SK-N-SH (cell line): ENCODE data around the gene DIRAS2. TPM values are rescaled to one million over a fixed set of nuclear protein-coding genes. Genes with fewer than 3 reads are reported as not detected.

Experiments
- CTCF ChIA-PET: fragments of 300-600, 350-600 bp; formaldehyde crosslinking; extraction: SDS; loops from one replicate; lab custom pipeline; 2021; lab: Yijun Ruan, JAX
- POLR2A ChIA-PET: fragments of 350-600 bp; sonication (Branson Sonifier 250); formaldehyde crosslinking; extraction: SDS; loops from one replicate; lab custom pipeline; 2020; ENCODE audit warnings: antibody characterized with exemption, inconsistent platforms; lab: Yijun Ruan, JAX
- DNase-seq: peaks from one replicate; pipeline ENCODE4 v3.0.0; 2012
- H2AFZ ChIP-seq: fragments of 200-600 bp; sonication (generic); 2 replicates; pipeline ENCODE4 v1.8.1; 2016; ENCODE audit warnings: antibody characterized with exemption, mild to moderate bottlenecking, low read depth
- H3F3A ChIP-seq: fragments of 200-600 bp; sonication (generic); replicated peaks from 2 replicates; pipeline ENCODE3; 2016; ENCODE audit warnings: antibody characterized with exemption, mild to moderate bottlenecking; ENCODE audit not compliant: insufficient read depth
- H3K27ac ChIP-seq, 2 experiments: fragments of 200-500 bp in 1 of 2; fragments of 200-600 bp in 1 of 2; sonication (Bioruptor generic) in 1 of 2; sonication (generic), shearing (Covaris generic) in 1 of 2; 2 replicates each; pipeline versions ENCODE4 v1.5.1 to v1.6.1; 2014 to 2016; ENCODE audit warnings: low read depth in 2 of 2, inconsistent platforms in 1 of 2, low read length in 1 of 2, mild to moderate bottlenecking in 1 of 2, mixed read lengths in 1 of 2
- H3K27me3 ChIP-seq: fragments of 200-600 bp; sonication (generic), shearing (Covaris generic); 2 replicates; pipeline ENCODE4 v1.6.1; 2016; ENCODE audit warnings: mixed run types; ENCODE audit not compliant: insufficient read depth
- H3K36me3 ChIP-seq, 2 experiments: fragments of 200-500 bp in 1 of 2; fragments of 200-600 bp in 1 of 2; sonication (Bioruptor generic) in 1 of 2; sonication (generic) in 1 of 2; replicated peaks in 1 of 2; 2 replicates each; pipeline versions ENCODE3 to v1.5.1; 2014 to 2016; ENCODE audit warnings: low read length in 1 of 2, mild to moderate bottlenecking in 1 of 2; ENCODE audit not compliant: insufficient read depth in 2 of 2, control insufficient read depth in 1 of 2
- H3K4me1 ChIP-seq, 2 experiments: fragments of 200-500 bp in 1 of 2; fragments of 200-600 bp in 1 of 2; sonication (Bioruptor generic) in 1 of 2; sonication (generic), shearing (Covaris generic) in 1 of 2; 2 replicates each; pipeline versions ENCODE4 v1.5.1 to v1.6.1; 2014 to 2016; ENCODE audit warnings: low read depth in 1 of 2, low read length in 1 of 2, mixed run types in 1 of 2; ENCODE audit not compliant: insufficient read depth in 2 of 2, control insufficient read depth in 1 of 2
- H3K4me2 ChIP-seq: fragments of 200-600 bp; sonication (generic), shearing (Covaris generic); 2 replicates; pipeline ENCODE4 v1.6.1; 2017; ENCODE audit warnings: mixed run types
- H3K4me3 ChIP-seq, 2 experiments: fragments of 200-500 bp in 1 of 2; fragments of 200-600 bp in 1 of 2; sonication (Bioruptor generic) in 1 of 2; sonication (generic), shearing (Covaris generic) in 1 of 2; 2 replicates each; pipeline versions ENCODE4 v1.5.1 to v1.8.1; 2014 to 2016; ENCODE audit warnings: low read depth in 2 of 2, inconsistent platforms in 1 of 2, low read length in 1 of 2, mild to moderate bottlenecking in 1 of 2, mixed read lengths in 1 of 2, moderate library complexity in 1 of 2
- H3K79me2 ChIP-seq: fragments of 200-600 bp; sonication (generic); 2 replicates; pipeline ENCODE4 v1.8.1; 2017; ENCODE audit warnings: mild to moderate bottlenecking; ENCODE audit not compliant: insufficient read depth
- H3K9ac ChIP-seq: fragments of 200-600 bp; sonication (generic); 2 replicates; pipeline ENCODE4 v1.6.1; 2017; ENCODE audit warnings: mixed run types
- H3K9me2 ChIP-seq: fragments of 200-600 bp; sonication (generic); 2 replicates; pipeline ENCODE4 v1.6.1; 2017; ENCODE audit warnings: mixed run types
- H3K9me3 ChIP-seq: fragments of 200-600 bp; sonication (generic); 2 replicates; pipeline ENCODE4 v1.6.1; 2017; ENCODE audit warnings: mixed run types, mild to moderate bottlenecking, moderate library complexity
- H4K20me1 ChIP-seq: fragments of 200-600 bp; sonication (generic); 2 replicates; pipeline ENCODE4 v1.6.1; 2017; ENCODE audit warnings: mild to moderate bottlenecking, mixed run types; ENCODE audit not compliant: insufficient read depth
- CHD2 ChIP-seq: fragments of 150-350 bp; IDR thresholded peaks from 2 replicates; pipeline ENCODE4 v1.6.1; 2018; ENCODE audit warnings: low read length; ENCODE audit not compliant: partially characterized antibody
- EP300 ChIP-seq, 2 experiments: IDR thresholded peaks; 2 replicates each; pipeline versions ENCODE4 v1.4.0 to v1.6.1; 2012; ENCODE audit warnings: borderline replicate concordance in 1 of 2, low read depth in 1 of 2, low read length in 1 of 2
- FOXM1 ChIP-seq: IDR thresholded peaks from 2 replicates; pipeline ENCODE4 v1.4.0; 2012; ENCODE audit warnings: low read depth, mild to moderate bottlenecking
- JUND ChIP-seq: IDR thresholded peaks from 2 replicates; pipeline ENCODE4 v1.4.0; 2012
- MEF2A ChIP-seq: IDR thresholded peaks from 2 replicates; pipeline ENCODE4 v1.4.0; 2012; ENCODE audit warnings: low read depth, borderline replicate concordance
- NRF1 ChIP-seq: IDR thresholded peaks from 2 replicates; pipeline ENCODE4 v1.6.1; 2012; ENCODE audit warnings: low read depth, mild to moderate bottlenecking, low read length
- POLR2AphosphoS5 ChIP-seq: IDR thresholded peaks from 2 replicates; pipeline ENCODE4 v1.6.1; 2012; ENCODE audit warnings: low read depth, low read length
- RXRA ChIP-seq: IDR thresholded peaks from 2 replicates; pipeline ENCODE4 v1.4.0; 2012; ENCODE audit warnings: low read depth, mild to moderate bottlenecking, borderline replicate concordance
- SIN3A ChIP-seq: IDR thresholded peaks from 2 replicates; pipeline ENCODE4 v1.6.1; 2012; ENCODE audit warnings: low read depth, mild to moderate bottlenecking, low read length, moderate library complexity, borderline replicate concordance
- TAF1 ChIP-seq: IDR thresholded peaks from 2 replicates; pipeline ENCODE4 v1.6.1; 2012; ENCODE audit warnings: low read depth, mild to moderate bottlenecking, low read length, moderate library complexity, borderline replicate concordance
- TEAD4 ChIP-seq: IDR thresholded peaks from 2 replicates; pipeline ENCODE4 v1.4.0; 2012; ENCODE audit warnings: mild to moderate bottlenecking, borderline replicate concordance; ENCODE audit not compliant: insufficient read depth
- WGBS: methylation state at CpG from one replicate; pipeline ENCODE4 v1.1.6; 2017; ENCODE audit warnings: low lambda C conversion rate; 5-methylcytosine and 5-hydroxymethylcytosine counted together
- polyA plus RNA-seq, 3 experiments: library from polyadenylated mRNA; depleted of rRNA; stranded (reverse); fragments of >200 nt; gene quantifications; 2 replicates each; pipeline ENCODE4 v1.2.3, GENCODE V29; 2012
- TF ChIP-seq, protein P1 (sequence below): IDR thresholded peaks from 2 replicates; pipeline ENCODE4 v1.6.1; 2012; ENCODE audit warnings: mild to moderate bottlenecking, low read depth, low read length, moderate library complexity
- TF ChIP-seq, protein P2 (sequence below): IDR thresholded peaks from 2 replicates; pipeline ENCODE4 v1.4.0; 2012; ENCODE audit warnings: low read depth
- TF ChIP-seq, protein P3 (sequence below): IDR thresholded peaks from 2 replicates; pipeline ENCODE4 v1.4.0; 2012; ENCODE audit warnings: low read depth, borderline replicate concordance

Gene DIRAS2
- polyA plus RNA-seq, 1 of the 3 experiments (the other 2 are of a cell fraction), result not detected

DNA sequence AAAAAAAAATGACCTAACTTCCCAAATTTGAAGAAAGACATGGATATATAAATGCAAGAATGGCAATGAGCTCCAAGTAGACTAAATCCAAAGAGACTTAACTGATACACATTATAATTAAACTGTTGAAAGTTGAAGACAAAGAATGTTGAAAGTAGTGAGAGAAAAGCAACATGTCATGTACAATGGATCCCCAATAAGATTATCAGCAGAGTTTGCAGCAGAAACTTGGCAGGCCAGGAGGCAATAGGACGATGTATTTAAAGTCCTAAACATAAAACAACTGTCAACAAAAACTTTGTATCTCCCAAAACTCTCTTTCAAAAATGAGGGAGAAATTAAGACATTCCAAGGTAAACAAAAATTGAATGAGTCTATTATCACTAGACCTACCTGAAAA is 8.6 kb upstream of the DIRAS2 start:
- Histone ChIP-seq H3K36me3 (no peaks in the 10 kb centered on the region), H4K20me1 (no peaks in the 10 kb centered on the region), H3K9me3 (peaks cover 5% of the 10 kb centered on the region; the same call in 1 of the 2 replicates), H2AFZ (no peak overlapping the region), H3K27ac (no peak overlapping the region), H3K27me3 (no peaks in the 10 kb centered on the region), H3K9me2 (no peaks in the 10 kb centered on the region), H3F3A (no peaks in the 10 kb centered on the region), H3K9ac (no peak overlapping the region), H3K4me2 (no peak overlapping the region), H3K4me1 (no peaks in the 10 kb centered on the region), H3K79me2 (no peaks in the 10 kb centered on the region), H3K4me3 (no peak overlapping the region)
- ChIA-PET POLR2A (no interaction called here), CTCF (no interaction called here)
- no peak for TF ChIP-seq MEF2A
- TF ChIP-seq, protein P1, sequence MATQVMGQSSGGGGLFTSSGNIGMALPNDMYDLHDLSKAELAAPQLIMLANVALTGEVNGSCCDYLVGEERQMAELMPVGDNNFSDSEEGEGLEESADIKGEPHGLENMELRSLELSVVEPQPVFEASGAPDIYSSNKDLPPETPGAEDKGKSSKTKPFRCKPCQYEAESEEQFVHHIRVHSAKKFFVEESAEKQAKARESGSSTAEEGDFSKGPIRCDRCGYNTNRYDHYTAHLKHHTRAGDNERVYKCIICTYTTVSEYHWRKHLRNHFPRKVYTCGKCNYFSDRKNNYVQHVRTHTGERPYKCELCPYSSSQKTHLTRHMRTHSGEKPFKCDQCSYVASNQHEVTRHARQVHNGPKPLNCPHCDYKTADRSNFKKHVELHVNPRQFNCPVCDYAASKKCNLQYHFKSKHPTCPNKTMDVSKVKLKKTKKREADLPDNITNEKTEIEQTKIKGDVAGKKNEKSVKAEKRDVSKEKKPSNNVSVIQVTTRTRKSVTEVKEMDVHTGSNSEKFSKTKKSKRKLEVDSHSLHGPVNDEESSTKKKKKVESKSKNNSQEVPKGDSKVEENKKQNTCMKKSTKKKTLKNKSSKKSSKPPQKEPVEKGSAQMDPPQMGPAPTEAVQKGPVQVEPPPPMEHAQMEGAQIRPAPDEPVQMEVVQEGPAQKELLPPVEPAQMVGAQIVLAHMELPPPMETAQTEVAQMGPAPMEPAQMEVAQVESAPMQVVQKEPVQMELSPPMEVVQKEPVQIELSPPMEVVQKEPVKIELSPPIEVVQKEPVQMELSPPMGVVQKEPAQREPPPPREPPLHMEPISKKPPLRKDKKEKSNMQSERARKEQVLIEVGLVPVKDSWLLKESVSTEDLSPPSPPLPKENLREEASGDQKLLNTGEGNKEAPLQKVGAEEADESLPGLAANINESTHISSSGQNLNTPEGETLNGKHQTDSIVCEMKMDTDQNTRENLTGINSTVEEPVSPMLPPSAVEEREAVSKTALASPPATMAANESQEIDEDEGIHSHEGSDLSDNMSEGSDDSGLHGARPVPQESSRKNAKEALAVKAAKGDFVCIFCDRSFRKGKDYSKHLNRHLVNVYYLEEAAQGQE, result no peak
- TF ChIP-seq, protein P2, sequence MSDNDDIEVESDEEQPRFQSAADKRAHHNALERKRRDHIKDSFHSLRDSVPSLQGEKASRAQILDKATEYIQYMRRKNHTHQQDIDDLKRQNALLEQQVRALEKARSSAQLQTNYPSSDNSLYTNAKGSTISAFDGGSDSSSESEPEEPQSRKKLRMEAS, result no peak
- no peak for TF ChIP-seq NRF1
- no peak for TF ChIP-seq JUND
- no peak for TF ChIP-seq FOXM1
- no peak for TF ChIP-seq SIN3A
- TF ChIP-seq POLR2AphosphoS5, result no peak
- no peak for TF ChIP-seq EP300 (IDR thresholded peaks at IDR 0.05; ENCODE audit: borderline replicate concordance in 1 of 2, low read depth in 1 of 2, low read length in 1 of 2)
- TF ChIP-seq TEAD4, result no peak
- TF ChIP-seq RXRA, result no peak
- TF ChIP-seq TAF1, result no peak
- 0% methylated on average over 1 of the region's 1 CpG for WGBS
- no peak for DNase-seq

DNA sequence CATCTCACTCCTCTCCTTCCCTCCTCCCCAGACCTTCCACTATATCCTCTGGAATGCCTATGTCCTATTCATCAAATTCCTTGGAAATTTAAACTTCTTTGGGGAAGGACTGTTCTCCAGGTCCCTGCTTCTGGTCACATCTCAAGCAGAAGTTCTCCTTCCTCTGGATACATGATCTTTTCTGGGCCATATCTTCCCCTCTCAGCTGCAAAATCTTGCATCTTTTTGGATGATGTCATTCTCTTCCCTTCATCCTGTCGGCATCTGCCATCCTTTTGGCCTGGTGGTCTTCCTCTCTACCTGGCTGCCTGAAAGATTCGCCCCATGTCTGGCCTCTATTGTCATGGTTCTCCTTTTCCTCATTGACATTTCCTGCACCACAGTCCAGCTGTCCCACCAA is 5.2 kb upstream of the DIRAS2 start:
- Histone ChIP-seq H3F3A (no peaks in the 10 kb centered on the region), H3K36me3 (no peaks in the 10 kb centered on the region), H4K20me1 (no peaks in the 10 kb centered on the region), H3K4me2 (no peak overlapping the region), H3K4me1 (no peaks in the 10 kb centered on the region; a peak in 1 of 4 replicates), H3K9ac (no peak overlapping the region), H3K9me2 (no peaks in the 10 kb centered on the region), H3K27ac (no peak overlapping the region), H3K9me3 (peaks cover 5% of the 10 kb centered on the region; the same call in 1 of the 2 replicates), H3K79me2 (no peaks in the 10 kb centered on the region), H3K27me3 (no peaks in the 10 kb centered on the region), H2AFZ (no peak overlapping the region), H3K4me3 (no peak overlapping the region)
- ChIA-PET CTCF (interaction anchor here (1.2 kb wide), 1 partner anchor 198 kb away, joined by 3 read pairs; no protein-coding TSS in a partner anchor), POLR2A (no interaction called here)
- 6% methylated on average over 2 of the region's 2 CpGs for WGBS
- DNase-seq, result no peak
- TF ChIP-seq EP300 (IDR thresholded peaks at IDR 0.05; ENCODE audit: borderline replicate concordance in 1 of 2, low read depth in 1 of 2, low read length in 1 of 2) (no peak), CHD2 (no peak)
- TF ChIP-seq, protein P3, sequence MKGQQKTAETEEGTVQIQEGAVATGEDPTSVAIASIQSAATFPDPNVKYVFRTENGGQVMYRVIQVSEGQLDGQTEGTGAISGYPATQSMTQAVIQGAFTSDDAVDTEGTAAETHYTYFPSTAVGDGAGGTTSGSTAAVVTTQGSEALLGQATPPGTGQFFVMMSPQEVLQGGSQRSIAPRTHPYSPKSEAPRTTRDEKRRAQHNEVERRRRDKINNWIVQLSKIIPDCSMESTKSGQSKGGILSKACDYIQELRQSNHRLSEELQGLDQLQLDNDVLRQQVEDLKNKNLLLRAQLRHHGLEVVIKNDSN, result no peak
